Lower leg skin (tissue), 3 donors: Measurements from ENCODE around the gene IGSF21.

Experiments
- CTCF ChIP-seq, 3 donors: fragments of 450-650 bp; IDR thresholded peaks; one replicate each; pipeline ENCODE4 v1.5.1; 2016; ENCODE audit warnings: antibody characterized with exemption in 3 of 3, mild to moderate bottlenecking in 3 of 3, moderate library complexity in 2 of 3
- POLR2A ChIP-seq, 2 donors: fragments of 450-650 bp; IDR thresholded peaks; one replicate each; pipeline ENCODE4 v1.6.1; 2016 to 2017; ENCODE audit warnings: antibody characterized with exemption in 2 of 2, mild to moderate bottlenecking in 1 of 2, moderate library complexity in 1 of 2

GRCh38 chr1:18077657-18078215, 29.9 kb upstream of the IGSF21 start:
- no peak for TF ChIP-seq POLR2A (IDR thresholded peaks at IDR 0.05)
- no peak for TF ChIP-seq CTCF (IDR thresholded peaks at IDR 0.05)
